A673 (cell line): ENCODE measurements around the gene LRRC8A. TPM values are rescaled to one million over a fixed set of nuclear protein-coding genes. Genes with fewer than 3 reads are reported as not detected.

ENCODE experiments used
- BruUV-seq: library from RNA; stranded (reverse); fragments of 400-500 nt; replicated peaks from 2 replicates; lab custom pipeline; 2021; lab: Mats Ljungman, UMichigan
- CTCF ChIA-PET: fragments of 300-600 bp; sonication (Branson Sonifier 250); formaldehyde crosslinking; loops from one replicate; lab custom pipeline; 2022; ENCODE audit warnings: antibody characterized with exemption; lab: Charles Lee
- POLR2A ChIA-PET: fragments of 300-600 bp; sonication (Branson Sonifier 250); formaldehyde crosslinking; loops from one replicate; lab custom pipeline; 2022; ENCODE audit warnings: antibody characterized with exemption; ENCODE audit not compliant: low non-redundant PET; lab: Charles Lee
- DNase-seq: peaks from one replicate; pipeline ENCODE4 v3.0.0-alpha.2; 2015; ENCODE audit warnings: low spot score
- H3K27ac ChIP-seq: fragments of 200-600 bp; sonication (generic); 2 replicates; pipeline ENCODE4 v1.5.1; 2016; ENCODE audit warnings: mixed run types, low read depth, mild to moderate bottlenecking, mixed read lengths, antibody characterized with exemption, low read length; ENCODE audit not compliant: poor library complexity, severe bottlenecking
- H3K27me3 ChIP-seq: fragments of 200-600 bp; sonication (generic); replicated peaks from 2 replicates; pipeline ENCODE4 v1.6.1; 2017; ENCODE audit warnings: mixed run types, low read depth, mild to moderate bottlenecking, mixed read lengths, antibody characterized with exemption, low read length; ENCODE audit not compliant: insufficient read depth, poor library complexity
- H3K36me3 ChIP-seq: fragments of 200-600 bp; sonication (generic); 2 replicates; pipeline ENCODE4 v1.6.1; 2016; ENCODE audit warnings: mixed run types, mild to moderate bottlenecking, mixed read lengths, antibody characterized with exemption, low read length; ENCODE audit not compliant: insufficient read depth, poor library complexity, severe bottlenecking
- H3K4me1 ChIP-seq: fragments of 200-600 bp; sonication (generic); 2 replicates; pipeline ENCODE4 v1.6.1; 2017; ENCODE audit warnings: mixed run types, mild to moderate bottlenecking, mixed read lengths, antibody characterized with exemption, low read length; ENCODE audit not compliant: insufficient read depth, poor library complexity, severe bottlenecking
- H3K4me3 ChIP-seq: fragments of 200-600 bp; sonication (generic); 2 replicates; pipeline ENCODE4 v1.5.1; 2016; ENCODE audit warnings: low read depth, mixed run types, mild to moderate bottlenecking, mixed read lengths, low read length; ENCODE audit not compliant: poor library complexity, severe bottlenecking
- H3K9me3 ChIP-seq: fragments of 200-600 bp; sonication (generic); 2 replicates; pipeline ENCODE4 v1.6.1; 2016; ENCODE audit warnings: mixed run types, low read depth, mild to moderate bottlenecking, mixed read lengths, antibody characterized with exemption, low read length; ENCODE audit not compliant: poor library complexity, severe bottlenecking
- CTCF ChIP-seq: fragments of 300-800, 200-600 bp; sonication (generic); conservative IDR thresholded peaks from 2 replicates; pipeline ENCODE4 v1.5.1; 2017; ENCODE audit warnings: low read depth, mild to moderate bottlenecking, antibody characterized with exemption, low read length, moderate library complexity, mixed read lengths
- EZH2 ChIP-seq: fragments of 200-600 bp; sonication (generic); IDR thresholded peaks from 2 replicates; pipeline ENCODE4 v1.6.1; 2017; ENCODE audit warnings: borderline replicate concordance, low read depth, mild to moderate bottlenecking, mixed read lengths, antibody characterized with exemption, low read length; ENCODE audit not compliant: poor library complexity, severe bottlenecking
- intact Hi-C: fragments of 100-400 bp; cut with micrococcal nuclease; formaldehyde crosslinking; loops from one replicate; pipeline ENCODE4 v1.10.0; 2022; ENCODE audit not compliant: unreplicated experiment
- total RNA-seq: library from RNA; stranded (reverse); gene quantifications from 2 replicates; pipeline ENCODE4 v1.2.3, GENCODE V29; 2021

Gene LRRC8A
- total RNA-seq, 1 experiment from 2014 or later, result 56.8 TPM

- Histone ChIP-seq H3K27ac (no peak overlapping the region), H3K4me1 (peaks cover 16% of the 10 kb centered on the region), H3K36me3 (peaks cover 30% of the 10 kb centered on the region), H3K9me3 (no peaks in the 10 kb centered on the region), H3K27me3 (no peaks in the 10 kb centered on the region), H3K4me3 (no peak overlapping the region)
- no peak for DNase-seq
- ChIA-PET POLR2A (no interaction called here), CTCF (no interaction called here)
- intact Hi-C loops, result no loop called here
- no TSS peak for BruUV-seq
- TF ChIP-seq CTCF, result no peak
- no peak for TF ChIP-seq EZH2
Measured at GRCh38 chr9:128909859-128910258, 27.9 kb downstream of the LRRC8A start.

DNA sequence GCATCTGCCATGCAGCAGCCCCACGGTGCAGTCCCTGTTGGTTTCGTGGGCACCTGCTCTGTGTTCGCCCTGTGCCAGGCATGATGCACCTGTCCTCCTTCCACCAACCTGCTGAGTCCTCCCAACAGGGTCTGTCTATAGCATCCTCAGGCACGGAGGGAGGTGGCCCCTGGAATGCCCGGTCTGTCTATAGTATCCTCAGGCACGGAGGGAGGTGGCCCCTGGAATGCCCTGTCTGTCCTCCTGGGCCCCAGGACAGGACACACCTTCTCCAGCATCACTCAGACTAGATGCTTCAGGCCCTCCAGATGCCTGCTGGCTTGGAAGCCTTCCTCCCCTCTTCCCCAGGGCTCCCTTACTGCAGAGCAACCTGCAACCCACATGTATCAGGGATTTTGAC lies 29.0 kb downstream of the LRRC8A start:
- peaks cover 16% of the 10 kb centered on the region for H3K4me1 ChIP-seq
- intact Hi-C loops, result no loop called here
- H3K27ac ChIP-seq, result no peak overlapping the region

GRCh38 chr9:128911529-128912035 lies 29.6 kb downstream of the LRRC8A start:
- CTCF ChIA-PET, result no interaction called here
- no peak overlapping the region for H3K4me3 ChIP-seq

More for the DNA sequence above, 29.0 kb downstream of the LRRC8A start:
- Histone ChIP-seq H3K9me3 (no peaks in the 10 kb centered on the region), H3K36me3 (peaks cover 31% of the 10 kb centered on the region), H3K4me3 (no peak overlapping the region), H3K27me3 (no peaks in the 10 kb centered on the region)
- ChIA-PET CTCF (no interaction called here), POLR2A (no interaction called here)
- BruUV-seq, result no TSS peak
- DNase-seq, result no peak
- no peak for TF ChIP-seq CTCF
- no peak for TF ChIP-seq EZH2

More at GRCh38 chr9:128911529-128912035, 29.6 kb downstream of the LRRC8A start:
- no peak for TF ChIP-seq EZH2
- no peak for TF ChIP-seq CTCF
- Histone ChIP-seq H3K9me3 (no peaks in the 10 kb centered on the region), H3K4me1 (peaks cover 16% of the 10 kb centered on the region), H3K27ac (peak overlapping the region; percentile 52), H3K36me3 (peaks cover 37% of the 10 kb centered on the region), H3K27me3 (no peaks in the 10 kb centered on the region)
- POLR2A ChIA-PET, result no interaction called here
- intact Hi-C loops, result no loop called here
- peak; percentile 54 for DNase-seq
- BruUV-seq, result no TSS peak
